ENCODE results near the gene MAG. TPM values are rescaled to one million over a fixed set of nuclear protein-coding genes. Genes with fewer than 3 reads are reported as not detected.
A peak's percentile ranks its signal among the peaks of the same experiment; 100 is the strongest.

The MAG gene
- total RNA-seq, 1 experiment from 2014 or later: 0.17 TPM

DNA sequence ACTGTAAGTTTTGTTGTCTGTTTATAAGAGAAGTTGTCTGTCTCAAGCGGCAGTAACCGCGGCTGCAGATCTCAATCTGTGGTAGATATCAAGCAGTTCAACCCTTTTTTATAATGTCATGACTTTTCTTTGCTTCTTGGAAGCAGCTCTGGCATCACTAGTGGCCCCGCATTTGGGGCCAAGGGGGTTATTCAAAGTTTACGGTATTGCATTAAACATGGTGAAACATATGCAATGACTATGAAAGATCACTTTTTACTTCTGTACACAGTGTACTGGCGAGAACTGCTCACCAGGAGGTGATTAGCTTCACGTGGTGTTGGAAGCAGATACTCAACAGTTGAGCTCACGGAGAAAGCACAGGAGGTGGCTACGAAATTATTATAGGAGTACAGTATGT lies 61.7 kb downstream of the MAG start:
- H3K9ac ChIP-seq (ENCODE audit: low read length): no peak overlapping the region
- H3K9me3 ChIP-seq (ENCODE audit: control insufficient read depth in 1 of 2, insufficient read depth in 1 of 2, low read depth in 1 of 2, low read length in 2 of 2): no peaks in the 10 kb centered on the region
- ATAC-seq (no peak), DNase-seq (ENCODE audit: low read depth, low spot score) (no peak)
- peaks cover 0 to 7% of the 10 kb centered on the region in 2 experiments; a peak in 1 of 4 replicates for H3K4me1 ChIP-seq (ENCODE audit: control insufficient read depth in 1 of 2, insufficient read depth in 2 of 2, low read length in 2 of 2)
- H3K36me3 ChIP-seq (ENCODE audit: control insufficient read depth in 1 of 2, insufficient read depth in 2 of 2, low read length in 2 of 2): no peaks in the 10 kb centered on the region
- intact Hi-C loops (cut with micrococcal nuclease): loop anchor here (1.0 to 10.0 kb wide), 2 partner anchors 142 to 361 kb away; partner anchors contain the start of gene KMT2B
- no peak overlapping the region for H3K4me3 ChIP-seq (replicated peaks in 1 of 2; ENCODE audit: low read depth in 1 of 2, low read length in 2 of 2)
- no peaks in the 10 kb centered on the region for H3K79me2 ChIP-seq (ENCODE audit: insufficient read depth, low read length)
- H3K27me3 ChIP-seq (ENCODE audit: insufficient read depth, low read length): peaks cover 4% of the 10 kb centered on the region; the same call in 1 of the 2 replicates
- ChIA-PET RAD21 (ENCODE audit: low non-redundant PET in 1 of 2, low total read pairs in 2 of 2, uncharacterized antibody in 2 of 2, unreplicated experiment in 2 of 2) (interaction anchor here (1.1 to 2.7 kb wide), 7 partner anchors 114 to 320 kb away, joined by 3 to 11 read pairs (median 4); no protein-coding TSS in a partner anchor), POLR2A (interaction anchor here (1.8 to 2.0 kb wide), 2 partner anchors 142 to 157 kb away, joined by 5 to 9 read pairs; no protein-coding TSS in a partner anchor), CTCF (interaction anchor here (0.9 to 3.1 kb wide), 9 partner anchors 21 to 341 kb away, joined by 3 to 43 read pairs (median 5); no protein-coding TSS in a partner anchor)
- no peak for TF ChIP-seq JUND (IDR thresholded peaks at IDR 0.05)
- TF ChIP-seq EZH2 (IDR thresholded peaks at IDR 0.05): no peak
- TF ChIP-seq, protein P1, sequence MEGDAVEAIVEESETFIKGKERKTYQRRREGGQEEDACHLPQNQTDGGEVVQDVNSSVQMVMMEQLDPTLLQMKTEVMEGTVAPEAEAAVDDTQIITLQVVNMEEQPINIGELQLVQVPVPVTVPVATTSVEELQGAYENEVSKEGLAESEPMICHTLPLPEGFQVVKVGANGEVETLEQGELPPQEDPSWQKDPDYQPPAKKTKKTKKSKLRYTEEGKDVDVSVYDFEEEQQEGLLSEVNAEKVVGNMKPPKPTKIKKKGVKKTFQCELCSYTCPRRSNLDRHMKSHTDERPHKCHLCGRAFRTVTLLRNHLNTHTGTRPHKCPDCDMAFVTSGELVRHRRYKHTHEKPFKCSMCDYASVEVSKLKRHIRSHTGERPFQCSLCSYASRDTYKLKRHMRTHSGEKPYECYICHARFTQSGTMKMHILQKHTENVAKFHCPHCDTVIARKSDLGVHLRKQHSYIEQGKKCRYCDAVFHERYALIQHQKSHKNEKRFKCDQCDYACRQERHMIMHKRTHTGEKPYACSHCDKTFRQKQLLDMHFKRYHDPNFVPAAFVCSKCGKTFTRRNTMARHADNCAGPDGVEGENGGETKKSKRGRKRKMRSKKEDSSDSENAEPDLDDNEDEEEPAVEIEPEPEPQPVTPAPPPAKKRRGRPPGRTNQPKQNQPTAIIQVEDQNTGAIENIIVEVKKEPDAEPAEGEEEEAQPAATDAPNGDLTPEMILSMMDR (IDR thresholded peaks at IDR 0.05 in 2 of 3, conservative IDR thresholded peaks at IDR 0.05 in 1 of 3; ENCODE audit: borderline replicate concordance in 1 of 3, insufficient read depth in 1 of 3, low read depth in 2 of 3, low read length in 2 of 3): no peak
- no peak for TF ChIP-seq SRF (IDR thresholded peaks at IDR 0.05; ENCODE audit: low read depth)
- TF ChIP-seq ZFX (IDR thresholded peaks at IDR 0.05): no peak
- TF ChIP-seq TCF7L2 (IDR thresholded peaks at IDR 0.05; ENCODE audit: borderline replicate concordance, extremely low read depth, insufficient read depth, insufficient read length): no peak
- TF ChIP-seq ATF3 (IDR thresholded peaks at IDR 0.05): no peak
- TF ChIP-seq CEBPB (IDR thresholded peaks at IDR 0.05; ENCODE audit: low read depth): no peak
- no peak for TF ChIP-seq CBX3 (IDR thresholded peaks at IDR 0.05; ENCODE audit: low read depth)
- no peak for TF ChIP-seq SIN3A (IDR thresholded peaks at IDR 0.05; ENCODE audit: low read depth)
- no peak for TF ChIP-seq FOSL1 (IDR thresholded peaks at IDR 0.05; ENCODE audit: low read depth)
- TF ChIP-seq, protein P2, sequence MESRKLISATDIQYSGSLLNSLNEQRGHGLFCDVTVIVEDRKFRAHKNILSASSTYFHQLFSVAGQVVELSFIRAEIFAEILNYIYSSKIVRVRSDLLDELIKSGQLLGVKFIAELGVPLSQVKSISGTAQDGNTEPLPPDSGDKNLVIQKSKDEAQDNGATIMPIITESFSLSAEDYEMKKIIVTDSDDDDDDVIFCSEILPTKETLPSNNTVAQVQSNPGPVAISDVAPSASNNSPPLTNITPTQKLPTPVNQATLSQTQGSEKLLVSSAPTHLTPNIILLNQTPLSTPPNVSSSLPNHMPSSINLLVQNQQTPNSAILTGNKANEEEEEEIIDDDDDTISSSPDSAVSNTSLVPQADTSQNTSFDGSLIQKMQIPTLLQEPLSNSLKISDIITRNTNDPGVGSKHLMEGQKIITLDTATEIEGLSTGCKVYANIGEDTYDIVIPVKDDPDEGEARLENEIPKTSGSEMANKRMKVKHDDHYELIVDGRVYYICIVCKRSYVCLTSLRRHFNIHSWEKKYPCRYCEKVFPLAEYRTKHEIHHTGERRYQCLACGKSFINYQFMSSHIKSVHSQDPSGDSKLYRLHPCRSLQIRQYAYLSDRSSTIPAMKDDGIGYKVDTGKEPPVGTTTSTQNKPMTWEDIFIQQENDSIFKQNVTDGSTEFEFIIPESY (IDR thresholded peaks at IDR 0.05; ENCODE audit: extremely low read depth, insufficient replicate concordance, low read length): no peak
- no peak overlapping the region for H3K4me2 ChIP-seq (ENCODE audit: low read length)
- no TSS peak for BruUV-seq (replicated peaks)
- no peaks in the 10 kb centered on the region for H4K20me1 ChIP-seq (ENCODE audit: insufficient read depth)
- H3K27ac ChIP-seq (ENCODE audit: low read depth, low read length): no peak overlapping the region
- no peaks in the 10 kb centered on the region for H3K9me2 ChIP-seq (ENCODE audit: insufficient read depth)
- H2AFZ ChIP-seq (ENCODE audit: low read depth, low read length, poor library complexity, severe bottlenecking): peak overlapping the region; percentile 82

Data from HCT116 (cell line).